ENCODE data around the gene THOC6. TPM values are rescaled to one million over a fixed set of nuclear protein-coding genes. Genes with fewer than 3 reads are reported as not detected.

The THOC6 gene
- total RNA-seq, 1 experiment from 2014 or later = 68.2 TPM

- H4K8ac ChIP-seq (replicated peaks; ENCODE audit: insufficient read length, low read depth, low read length) = no peak overlapping the region
- peak overlapping the region; percentile 23 for H4K91ac ChIP-seq (ENCODE audit: insufficient read length, low read depth, low read length)
- H3K4me2 ChIP-seq (ENCODE audit: insufficient read depth, insufficient read length, low read length) = peak overlapping the region; percentile 53
- H3K23ac ChIP-seq (ENCODE audit: insufficient read length, low read depth, low read length) = no peak overlapping the region
- H3T11ph ChIP-seq (ENCODE audit: low read length) = no peak overlapping the region
- WGBS (ENCODE audit: extremely low coverage, insufficient read length, low lambda C conversion rate) = no CpG with 5 or more reads among the region's 13 CpGs
- DNase-seq = peak; percentile 75
- H2AK5ac ChIP-seq (ENCODE audit: insufficient read length, low read length) = no peak overlapping the region
- no peaks in the 10 kb centered on the region for H3K79me2 ChIP-seq (ENCODE audit: insufficient read depth, low read length)
- no peaks in the 10 kb centered on the region for H3K79me1 ChIP-seq (ENCODE audit: insufficient read depth, low read depth, low read length, poor library complexity, severe bottlenecking)
- no peaks in the 10 kb centered on the region for H4K20me1 ChIP-seq (ENCODE audit: control insufficient read depth, insufficient read depth, insufficient read length)
- H4K5ac ChIP-seq (ENCODE audit: insufficient read length, low read depth, low read length) = peak overlapping the region; percentile 4
- no peaks in the 10 kb centered on the region for H3K27me3 ChIP-seq (ENCODE audit: insufficient read depth, low read length)
- H3K4me1 ChIP-seq (ENCODE audit: insufficient read depth, low read length) = peaks cover 11% of the 10 kb centered on the region; the same call in 1 of the 2 replicates
- peaks cover under 1% of the 10 kb centered on the region; the same call in 1 of the 2 replicates for H3K27me3 Mint-ChIP-seq (ENCODE audit: low read depth)
- H3K9me3 Mint-ChIP-seq = no peaks in the 10 kb centered on the region
- peaks cover 36 to 62% of the 10 kb centered on the region in 2 experiments for H3K4me1 Mint-ChIP-seq
- peak overlapping the region; percentile 52 for H2BK12ac ChIP-seq (ENCODE audit: insufficient read length, low read depth, low read length)
- H3K56ac ChIP-seq (ENCODE audit: insufficient read length, low read depth, low read length) = no peak overlapping the region
- peaks cover 0 to 6% (median 3%) of the 10 kb centered on the region in 3 experiments; a peak in 2 of 7 replicates for H3K36me3 Mint-ChIP-seq (ENCODE audit: insufficient read depth in 1 of 3, low read depth in 3 of 3)
- no peak overlapping the region for H2BK15ac ChIP-seq (ENCODE audit: low read depth, low read length)
- no peak overlapping the region for H2BK120ac ChIP-seq (ENCODE audit: low read depth, low read length, poor library complexity, severe bottlenecking)
- H3K27ac Mint-ChIP-seq = peak overlapping the region; percentile 99 to 100 (median 100)
- H2BK20ac ChIP-seq (ENCODE audit: low read depth, low read length, poor library complexity, severe bottlenecking) = no peak overlapping the region
- no peaks in the 10 kb centered on the region for H3K9me3 ChIP-seq (ENCODE audit: control insufficient read depth, low read depth, low read length)
- no peak; the same call in 2 of the 3 replicates for TF ChIP-seq CTCF (conservative IDR thresholded peaks at IDR 0.05)
- peak overlapping the region; percentile 88 for H3K27ac ChIP-seq (ENCODE audit: insufficient read length, low read depth, low read length)
- H3K4me3 Mint-ChIP-seq = peak overlapping the region; percentile 66 to 79
- no peak overlapping the region; the same call in 1 of the 2 replicates for H3K4ac ChIP-seq (ENCODE audit: low read depth, low read length)
- peak overlapping the region; percentile 92 for H3K18ac ChIP-seq (ENCODE audit: insufficient read length, low read depth, low read length)
- H2BK5ac ChIP-seq (ENCODE audit: insufficient read length, low read length) = peak overlapping the region; percentile 11
- H3K14ac ChIP-seq (ENCODE audit: insufficient read depth, low read length) = peak overlapping the region; percentile 81
- peaks cover 13% of the 10 kb centered on the region for H3K23me2 ChIP-seq (ENCODE audit: insufficient read length, low read depth, low read length, poor library complexity, severe bottlenecking)
- no peak overlapping the region for H2AFZ ChIP-seq (ENCODE audit: low read length)
- peak overlapping the region; percentile 9 for H3K9ac ChIP-seq (ENCODE audit: extremely low read depth, insufficient read length, low read length)
Observed at GRCh38 chr16:3007059-3007956, 16.5 kb upstream of the THOC6 start.

Data from H9 (cell line).